ENCODE data around the gene CDK2AP2.
A peak's percentile ranks its signal among the peaks of the same experiment; 100 is the strongest.
"Not testable (repeated sequence)": the region's sequence is repeated elsewhere in the genome, so short reads cannot be mapped to it uniquely, and the experiment has no call there.

CDK2AP2 gene

DNA sequence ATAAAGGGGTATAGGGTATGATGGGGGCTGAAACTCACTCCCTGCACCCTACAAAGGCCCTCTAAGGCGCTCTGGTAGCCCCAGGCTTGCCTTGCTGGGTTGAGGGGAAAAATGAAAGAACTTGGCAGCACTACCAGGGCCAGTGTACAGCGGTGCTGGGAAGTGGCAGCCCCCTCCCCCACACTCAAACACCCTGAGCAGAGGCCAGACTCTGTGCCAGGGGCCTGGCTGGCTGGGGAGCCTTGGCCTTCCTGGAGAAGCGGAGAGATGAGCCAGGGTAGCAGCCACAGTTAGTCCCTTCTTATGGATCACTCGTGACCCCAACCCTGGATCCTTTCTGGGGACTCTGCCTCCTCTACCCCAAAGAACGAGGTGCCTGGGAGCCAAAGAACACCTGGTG is 41.6 kb downstream of the CDK2AP2 start:
- DNase-seq (ENCODE audit: low read depth) = no peak

DNA sequence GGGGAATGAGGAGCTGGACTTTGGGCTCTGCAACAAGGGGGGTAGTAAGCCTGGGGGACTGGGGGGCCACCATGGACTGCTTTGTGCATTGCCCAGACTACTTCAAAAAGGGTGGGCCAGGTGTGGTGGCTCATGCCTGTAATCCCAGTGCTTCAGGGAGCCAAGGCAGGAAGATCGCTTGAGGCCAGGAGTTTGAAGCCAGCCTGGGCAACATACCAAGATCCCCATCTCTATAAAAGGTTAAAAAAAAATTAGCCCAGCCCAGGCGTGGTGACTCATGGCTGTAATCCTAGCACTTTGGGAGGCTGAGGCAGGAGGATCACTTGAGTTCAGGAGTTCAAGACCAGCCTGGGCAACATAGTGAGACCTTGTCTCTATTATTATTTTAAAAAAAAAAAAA is 42.4 kb downstream of the CDK2AP2 start:
- not testable (repeated sequence) for DNase-seq (ENCODE audit: low read depth)

DNA sequence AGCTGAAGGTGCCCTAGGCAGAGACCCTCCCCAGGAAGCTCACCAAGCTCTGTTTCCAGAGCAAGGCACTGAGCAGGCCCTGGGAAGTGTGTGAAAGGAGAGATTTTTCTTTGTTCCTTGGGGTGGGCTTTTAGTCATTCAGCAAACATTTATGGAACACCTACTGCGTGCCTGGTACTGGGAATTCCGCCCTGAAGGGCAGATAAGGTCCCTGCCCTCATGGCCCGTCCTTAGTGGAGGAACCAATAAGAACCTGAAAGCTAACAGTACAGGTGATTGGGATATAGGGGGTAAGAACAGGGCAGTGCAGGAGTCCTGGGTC is 42.8 kb downstream of the CDK2AP2 start:
- DNase-seq (ENCODE audit: low read depth) = no peak

DNA sequence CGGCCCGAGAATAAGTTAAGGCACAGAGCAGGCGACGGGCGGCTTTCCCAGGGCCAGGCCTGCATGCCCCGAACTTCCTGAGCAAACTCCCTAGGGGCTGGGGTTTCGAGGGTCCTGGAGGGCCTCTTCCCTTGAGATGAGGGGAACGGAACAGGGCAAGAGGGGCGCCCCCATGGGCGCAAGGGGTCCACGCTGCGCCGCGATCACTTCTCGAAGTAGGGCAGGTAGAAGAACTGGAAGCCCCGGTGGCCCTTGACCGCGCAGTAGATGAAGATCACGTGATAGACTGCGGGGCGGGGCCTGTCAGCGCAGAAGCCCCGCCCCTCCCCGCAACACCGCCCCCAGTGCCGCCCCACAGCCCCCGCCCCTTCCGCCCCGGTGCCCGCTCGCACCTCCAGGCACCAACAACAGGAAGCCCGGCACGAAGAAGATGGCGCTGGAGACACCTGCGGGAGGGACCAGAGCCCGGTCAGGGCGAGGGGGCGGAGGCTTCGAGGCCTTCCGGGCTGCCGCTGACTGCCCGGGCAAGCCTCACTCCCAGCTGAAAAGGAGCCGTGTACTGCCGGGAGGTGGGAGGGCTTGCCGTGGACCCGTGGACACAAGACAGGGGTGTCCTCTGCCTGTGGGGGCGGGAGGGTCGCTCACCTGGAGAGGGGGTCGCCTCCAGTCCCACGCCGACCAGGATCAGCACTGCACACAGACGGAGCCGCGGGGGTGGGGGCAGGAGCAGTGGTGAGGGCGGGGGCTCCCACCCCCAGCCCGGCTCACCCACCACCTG is 43.4 kb downstream of the CDK2AP2 start:
- DNase-seq (ENCODE audit: low read depth) = peak; percentile 25

DNA sequence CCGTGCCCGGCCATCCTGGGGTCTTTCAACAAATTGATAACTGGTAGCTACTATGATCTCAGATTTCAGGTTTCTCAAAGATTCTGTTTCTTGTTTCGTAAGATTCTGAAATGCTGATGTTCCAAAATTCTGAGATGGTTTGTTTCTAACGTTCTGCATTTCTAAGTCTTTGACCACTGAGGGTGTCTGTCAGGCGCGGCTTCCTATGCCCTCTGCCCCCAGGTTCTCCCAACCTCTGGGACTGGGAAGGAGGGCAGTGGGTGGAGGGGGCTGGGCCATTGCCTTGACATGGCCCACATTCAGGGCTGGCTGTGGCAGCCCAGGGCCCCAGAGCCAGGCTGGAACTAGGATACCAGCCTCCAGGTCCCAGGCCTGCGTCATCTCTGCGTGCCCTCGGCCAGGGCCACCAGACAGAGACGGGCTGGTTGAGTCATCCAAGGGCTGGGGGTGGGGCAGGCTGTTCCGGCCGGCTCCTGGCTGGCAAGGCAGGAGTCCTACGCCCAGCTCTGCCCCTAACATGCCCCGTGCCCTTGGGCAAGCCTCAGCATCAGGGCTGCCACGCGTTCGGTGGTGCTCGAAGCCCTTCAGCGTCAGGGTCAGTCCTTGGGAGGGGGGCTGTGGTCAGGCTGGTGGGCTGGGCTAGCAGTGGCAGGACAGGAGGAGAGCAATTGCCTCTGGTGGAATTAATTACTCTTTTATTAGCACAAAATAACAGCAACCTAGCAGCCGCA is 44.1 kb downstream of the CDK2AP2 start:
- DNase-seq (ENCODE audit: low read depth) = no peak

DNA sequence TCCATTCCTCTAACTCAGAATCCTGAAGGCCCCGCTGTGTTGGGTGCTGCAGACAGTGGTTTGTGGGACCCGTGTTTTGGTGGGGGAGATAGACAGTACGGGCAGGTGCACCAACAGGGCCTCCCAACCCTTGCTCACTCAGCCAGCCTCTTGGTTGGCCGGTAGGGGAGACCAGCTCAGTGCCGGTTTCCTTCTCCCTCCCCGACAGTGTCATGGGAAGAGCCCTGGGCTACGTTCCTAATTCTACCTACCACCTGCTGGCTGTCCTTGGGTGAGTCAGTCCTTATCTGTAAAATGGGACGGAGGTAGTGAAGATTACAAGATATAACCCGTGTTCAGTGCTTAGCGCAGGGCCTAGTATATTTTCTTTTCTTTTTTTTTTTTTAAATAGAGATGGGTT is 44.8 kb downstream of the CDK2AP2 start:
- DNase-seq (ENCODE audit: low read depth) = no peak

DNA sequence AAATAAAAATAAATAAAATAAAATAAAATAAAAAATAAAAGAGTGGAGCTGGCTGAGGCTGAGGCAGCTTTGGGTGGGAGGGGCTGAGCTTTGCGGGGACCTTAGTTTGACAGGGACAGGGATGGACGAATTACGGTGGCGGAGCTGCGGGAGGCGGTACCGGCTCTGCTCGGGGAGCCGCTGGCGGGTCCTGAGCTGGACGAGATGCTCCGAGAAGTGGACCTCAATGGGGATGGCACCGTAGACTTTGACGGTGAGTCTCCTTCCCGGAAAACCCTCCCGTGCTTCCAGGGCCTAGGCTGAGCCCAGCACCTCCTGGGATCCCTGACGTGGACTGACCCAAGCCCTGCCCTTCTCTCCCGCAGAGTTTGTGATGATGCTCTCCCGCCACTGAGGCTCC is 49.7 kb downstream of the CDK2AP2 start:
- no peak for DNase-seq (ENCODE audit: low read depth)

DNA sequence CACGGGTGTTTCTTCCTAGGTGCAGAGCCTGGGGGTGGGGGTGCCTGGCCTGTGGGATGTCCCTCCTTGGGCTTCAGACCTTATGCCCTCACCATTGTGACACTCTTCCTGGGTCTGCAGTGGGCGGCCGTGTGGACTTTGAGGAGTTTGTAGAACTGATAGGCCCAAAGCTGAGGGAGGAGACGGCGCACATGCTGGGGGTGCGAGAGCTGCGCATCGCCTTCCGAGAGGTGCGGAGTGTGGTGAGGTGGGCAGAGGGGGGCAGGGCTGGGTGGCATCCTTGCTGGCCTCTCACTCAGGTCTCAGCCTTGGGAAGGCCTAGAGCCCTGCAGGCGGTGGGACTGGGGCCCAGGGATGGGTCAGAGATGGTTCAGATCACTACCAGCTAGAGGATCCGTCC is 50.5 kb downstream of the CDK2AP2 start:
- no peak for DNase-seq (ENCODE audit: low read depth)

All from stromal cell of bone marrow (primary cell).